ENCODE measurements around the gene RAB4B. TPM values are rescaled to one million over a fixed set of nuclear protein-coding genes. Genes with fewer than 3 reads are reported as not detected.
A peak's percentile ranks its signal among the peaks of the same experiment; 100 is the strongest.

Gene RAB4B
- total RNA-seq, 1 experiment from 2014 or later: 29.7 TPM

DNA sequence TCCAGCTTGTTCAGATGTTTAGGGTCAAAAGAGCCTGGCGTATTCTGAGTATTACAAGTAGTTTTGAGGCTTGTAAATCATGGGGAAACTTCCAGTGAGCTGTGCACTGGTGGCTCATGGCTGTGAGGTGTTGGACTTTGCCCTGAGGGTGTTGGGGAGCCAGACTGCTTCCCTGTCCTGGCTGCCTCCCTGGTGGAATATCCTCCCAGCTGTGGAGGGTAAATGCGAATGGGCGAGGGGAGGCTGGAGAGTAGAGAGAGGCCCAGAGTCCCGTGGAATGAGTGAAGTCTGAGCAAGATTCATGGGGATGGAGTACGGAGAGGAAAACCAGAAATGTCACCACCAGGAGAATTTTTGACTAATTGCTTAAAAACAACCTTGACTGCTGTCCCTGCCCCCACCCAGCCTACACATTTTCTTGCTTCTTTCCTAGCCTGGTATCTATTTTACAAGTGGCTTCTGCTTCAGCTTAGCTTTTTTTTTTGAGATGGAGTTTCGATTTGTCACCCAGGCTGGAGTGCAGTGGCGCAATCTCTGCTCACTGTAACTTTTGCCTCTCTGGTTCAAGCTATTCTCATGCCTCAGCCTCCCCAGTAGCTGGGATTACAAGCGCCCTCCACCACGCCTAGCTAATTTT lies 23.3 kb upstream of the RAB4B start:
- DNase-seq (ENCODE audit: low spot score): no peak
- ATAC-seq: no peak
- H3K27ac Mint-ChIP-seq: peak overlapping the region; percentile 76
- peaks cover 67% of the 10 kb centered on the region for H3K36me3 Mint-ChIP-seq
- H3K27me3 Mint-ChIP-seq (ENCODE audit: low read depth): no peaks in the 10 kb centered on the region
- no peaks in the 10 kb centered on the region for H3K9me3 Mint-ChIP-seq
- H3K4me1 Mint-ChIP-seq: peaks cover 34% of the 10 kb centered on the region
- TF ChIP-seq ZNF263 (CRISPR knock-in tag; IDR thresholded peaks at IDR 0.05; ENCODE audit: low read depth) (no peak), NFATC4 (CRISPR knock-in tag; IDR thresholded peaks at IDR 0.05) (no peak), GABPB1 (CRISPR knock-in tag; IDR thresholded peaks at IDR 0.05) (no peak)
- TF ChIP-seq, protein P1, sequence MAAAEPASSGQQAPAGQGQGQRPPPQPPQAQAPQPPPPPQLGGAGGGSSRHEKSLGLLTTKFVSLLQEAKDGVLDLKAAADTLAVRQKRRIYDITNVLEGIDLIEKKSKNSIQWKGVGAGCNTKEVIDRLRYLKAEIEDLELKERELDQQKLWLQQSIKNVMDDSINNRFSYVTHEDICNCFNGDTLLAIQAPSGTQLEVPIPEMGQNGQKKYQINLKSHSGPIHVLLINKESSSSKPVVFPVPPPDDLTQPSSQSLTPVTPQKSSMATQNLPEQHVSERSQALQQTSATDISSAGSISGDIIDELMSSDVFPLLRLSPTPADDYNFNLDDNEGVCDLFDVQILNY (CRISPR knock-in tag; IDR thresholded peaks at IDR 0.05): no peak
- TF ChIP-seq, protein P2, sequence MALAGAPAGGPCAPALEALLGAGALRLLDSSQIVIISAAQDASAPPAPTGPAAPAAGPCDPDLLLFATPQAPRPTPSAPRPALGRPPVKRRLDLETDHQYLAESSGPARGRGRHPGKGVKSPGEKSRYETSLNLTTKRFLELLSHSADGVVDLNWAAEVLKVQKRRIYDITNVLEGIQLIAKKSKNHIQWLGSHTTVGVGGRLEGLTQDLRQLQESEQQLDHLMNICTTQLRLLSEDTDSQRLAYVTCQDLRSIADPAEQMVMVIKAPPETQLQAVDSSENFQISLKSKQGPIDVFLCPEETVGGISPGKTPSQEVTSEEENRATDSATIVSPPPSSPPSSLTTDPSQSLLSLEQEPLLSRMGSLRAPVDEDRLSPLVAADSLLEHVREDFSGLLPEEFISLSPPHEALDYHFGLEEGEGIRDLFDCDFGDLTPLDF (CRISPR knock-in tag; IDR thresholded peaks at IDR 0.05): no peak
- TF ChIP-seq, protein P3, sequence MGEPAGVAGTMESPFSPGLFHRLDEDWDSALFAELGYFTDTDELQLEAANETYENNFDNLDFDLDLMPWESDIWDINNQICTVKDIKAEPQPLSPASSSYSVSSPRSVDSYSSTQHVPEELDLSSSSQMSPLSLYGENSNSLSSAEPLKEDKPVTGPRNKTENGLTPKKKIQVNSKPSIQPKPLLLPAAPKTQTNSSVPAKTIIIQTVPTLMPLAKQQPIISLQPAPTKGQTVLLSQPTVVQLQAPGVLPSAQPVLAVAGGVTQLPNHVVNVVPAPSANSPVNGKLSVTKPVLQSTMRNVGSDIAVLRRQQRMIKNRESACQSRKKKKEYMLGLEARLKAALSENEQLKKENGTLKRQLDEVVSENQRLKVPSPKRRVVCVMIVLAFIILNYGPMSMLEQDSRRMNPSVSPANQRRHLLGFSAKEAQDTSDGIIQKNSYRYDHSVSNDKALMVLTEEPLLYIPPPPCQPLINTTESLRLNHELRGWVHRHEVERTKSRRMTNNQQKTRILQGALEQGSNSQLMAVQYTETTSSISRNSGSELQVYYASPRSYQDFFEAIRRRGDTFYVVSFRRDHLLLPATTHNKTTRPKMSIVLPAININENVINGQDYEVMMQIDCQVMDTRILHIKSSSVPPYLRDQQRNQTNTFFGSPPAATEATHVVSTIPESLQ (CRISPR knock-in tag; IDR thresholded peaks at IDR 0.05): no peak
- TF ChIP-seq, protein P4, sequence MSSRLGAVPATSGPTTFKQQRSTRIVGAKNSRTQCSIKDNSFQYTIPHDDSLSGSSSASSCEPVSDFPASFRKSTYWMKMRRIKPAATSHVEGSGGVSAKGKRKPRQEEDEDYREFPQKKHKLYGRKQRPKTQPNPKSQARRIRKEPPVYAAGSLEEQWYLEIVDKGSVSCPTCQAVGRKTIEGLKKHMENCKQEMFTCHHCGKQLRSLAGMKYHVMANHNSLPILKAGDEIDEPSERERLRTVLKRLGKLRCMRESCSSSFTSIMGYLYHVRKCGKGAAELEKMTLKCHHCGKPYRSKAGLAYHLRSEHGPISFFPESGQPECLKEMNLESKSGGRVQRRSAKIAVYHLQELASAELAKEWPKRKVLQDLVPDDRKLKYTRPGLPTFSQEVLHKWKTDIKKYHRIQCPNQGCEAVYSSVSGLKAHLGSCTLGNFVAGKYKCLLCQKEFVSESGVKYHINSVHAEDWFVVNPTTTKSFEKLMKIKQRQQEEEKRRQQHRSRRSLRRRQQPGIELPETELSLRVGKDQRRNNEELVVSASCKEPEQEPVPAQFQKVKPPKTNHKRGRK (CRISPR knock-in tag; IDR thresholded peaks at IDR 0.05; ENCODE audit: borderline replicate concordance): no peak
- ChIA-PET POLR2A (interaction anchor here (0.5 to 1.0 kb wide), 3 partner anchors 19 to 169 kb away, joined by 3 to 6 read pairs (median 5); partner anchors contain the start of gene RAB4B), CTCF (interaction anchor here (1.2 to 1.8 kb wide), 4 partner anchors 10 to 64 kb away, joined by 4 to 8 read pairs (median 6); partner anchors contain the start of gene EGLN2)
- peak overlapping the region; percentile 48 for H3K4me3 Mint-ChIP-seq

DNA sequence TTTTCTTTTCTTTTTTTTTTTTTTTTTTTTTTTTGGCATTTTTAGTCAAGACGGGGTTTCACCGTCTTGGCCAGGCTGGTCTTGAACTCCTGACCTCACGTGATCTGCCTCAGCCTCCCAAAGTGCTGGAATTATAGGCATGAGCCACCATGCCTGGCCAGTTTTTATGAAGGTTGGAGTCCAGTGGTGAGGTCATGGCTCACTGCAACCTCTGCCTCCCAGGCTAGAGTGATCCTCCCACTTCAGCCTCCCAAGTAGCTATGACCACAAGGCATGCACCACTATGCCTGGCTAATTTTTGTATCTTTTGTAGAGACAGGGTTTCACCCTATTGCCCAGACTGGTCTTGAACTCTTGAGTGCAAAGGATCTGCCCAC lies 22.8 kb upstream of the RAB4B start:
- Mint-ChIP-seq H3K27me3 (ENCODE audit: low read depth) (no peaks in the 10 kb centered on the region), H3K4me3 (no peak overlapping the region), H3K27ac (no peak overlapping the region), H3K9me3 (no peaks in the 10 kb centered on the region), H3K4me1 (peaks cover 29% of the 10 kb centered on the region), H3K36me3 (peaks cover 71% of the 10 kb centered on the region)
- ChIA-PET POLR2A (interaction anchor here (0.5 to 1.0 kb wide), 2 partner anchors 18 to 23 kb away, joined by 3 to 5 read pairs; partner anchors contain the start of gene RAB4B), CTCF (interaction anchor here (1.2 to 1.8 kb wide), 5 partner anchors 11 to 63 kb away, joined by 4 to 8 read pairs (median 6); partner anchors contain the start of gene EGLN2)
- no peak for DNase-seq (ENCODE audit: low spot score)
- ATAC-seq: no peak
- TF ChIP-seq MYBL2 (CRISPR knock-in tag; IDR thresholded peaks at IDR 0.05): no peak
- TF ChIP-seq, protein P5, sequence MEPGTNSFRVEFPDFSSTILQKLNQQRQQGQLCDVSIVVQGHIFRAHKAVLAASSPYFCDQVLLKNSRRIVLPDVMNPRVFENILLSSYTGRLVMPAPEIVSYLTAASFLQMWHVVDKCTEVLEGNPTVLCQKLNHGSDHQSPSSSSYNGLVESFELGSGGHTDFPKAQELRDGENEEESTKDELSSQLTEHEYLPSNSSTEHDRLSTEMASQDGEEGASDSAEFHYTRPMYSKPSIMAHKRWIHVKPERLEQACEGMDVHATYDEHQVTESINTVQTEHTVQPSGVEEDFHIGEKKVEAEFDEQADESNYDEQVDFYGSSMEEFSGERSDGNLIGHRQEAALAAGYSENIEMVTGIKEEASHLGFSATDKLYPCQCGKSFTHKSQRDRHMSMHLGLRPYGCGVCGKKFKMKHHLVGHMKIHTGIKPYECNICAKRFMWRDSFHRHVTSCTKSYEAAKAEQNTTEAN (CRISPR knock-in tag; IDR thresholded peaks at IDR 0.05): no peak
- no peak for TF ChIP-seq ZNF263 (CRISPR knock-in tag; IDR thresholded peaks at IDR 0.05; ENCODE audit: low read depth)
- TF ChIP-seq, protein P4 (CRISPR knock-in tag; IDR thresholded peaks at IDR 0.05; ENCODE audit: borderline replicate concordance): no peak
- TF ChIP-seq, protein P6, sequence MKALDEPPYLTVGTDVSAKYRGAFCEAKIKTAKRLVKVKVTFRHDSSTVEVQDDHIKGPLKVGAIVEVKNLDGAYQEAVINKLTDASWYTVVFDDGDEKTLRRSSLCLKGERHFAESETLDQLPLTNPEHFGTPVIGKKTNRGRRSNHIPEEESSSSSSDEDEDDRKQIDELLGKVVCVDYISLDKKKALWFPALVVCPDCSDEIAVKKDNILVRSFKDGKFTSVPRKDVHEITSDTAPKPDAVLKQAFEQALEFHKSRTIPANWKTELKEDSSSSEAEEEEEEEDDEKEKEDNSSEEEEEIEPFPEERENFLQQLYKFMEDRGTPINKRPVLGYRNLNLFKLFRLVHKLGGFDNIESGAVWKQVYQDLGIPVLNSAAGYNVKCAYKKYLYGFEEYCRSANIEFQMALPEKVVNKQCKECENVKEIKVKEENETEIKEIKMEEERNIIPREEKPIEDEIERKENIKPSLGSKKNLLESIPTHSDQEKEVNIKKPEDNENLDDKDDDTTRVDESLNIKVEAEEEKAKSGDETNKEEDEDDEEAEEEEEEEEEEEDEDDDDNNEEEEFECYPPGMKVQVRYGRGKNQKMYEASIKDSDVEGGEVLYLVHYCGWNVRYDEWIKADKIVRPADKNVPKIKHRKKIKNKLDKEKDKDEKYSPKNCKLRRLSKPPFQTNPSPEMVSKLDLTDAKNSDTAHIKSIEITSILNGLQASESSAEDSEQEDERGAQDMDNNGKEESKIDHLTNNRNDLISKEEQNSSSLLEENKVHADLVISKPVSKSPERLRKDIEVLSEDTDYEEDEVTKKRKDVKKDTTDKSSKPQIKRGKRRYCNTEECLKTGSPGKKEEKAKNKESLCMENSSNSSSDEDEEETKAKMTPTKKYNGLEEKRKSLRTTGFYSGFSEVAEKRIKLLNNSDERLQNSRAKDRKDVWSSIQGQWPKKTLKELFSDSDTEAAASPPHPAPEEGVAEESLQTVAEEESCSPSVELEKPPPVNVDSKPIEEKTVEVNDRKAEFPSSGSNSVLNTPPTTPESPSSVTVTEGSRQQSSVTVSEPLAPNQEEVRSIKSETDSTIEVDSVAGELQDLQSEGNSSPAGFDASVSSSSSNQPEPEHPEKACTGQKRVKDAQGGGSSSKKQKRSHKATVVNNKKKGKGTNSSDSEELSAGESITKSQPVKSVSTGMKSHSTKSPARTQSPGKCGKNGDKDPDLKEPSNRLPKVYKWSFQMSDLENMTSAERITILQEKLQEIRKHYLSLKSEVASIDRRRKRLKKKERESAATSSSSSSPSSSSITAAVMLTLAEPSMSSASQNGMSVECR (CRISPR knock-in tag; IDR thresholded peaks at IDR 0.05; ENCODE audit: borderline replicate concordance): no peak
- no peak for TF ChIP-seq SMAD3 (CRISPR knock-in tag; IDR thresholded peaks at IDR 0.05; ENCODE audit: borderline replicate concordance)
- TF ChIP-seq, protein P7, sequence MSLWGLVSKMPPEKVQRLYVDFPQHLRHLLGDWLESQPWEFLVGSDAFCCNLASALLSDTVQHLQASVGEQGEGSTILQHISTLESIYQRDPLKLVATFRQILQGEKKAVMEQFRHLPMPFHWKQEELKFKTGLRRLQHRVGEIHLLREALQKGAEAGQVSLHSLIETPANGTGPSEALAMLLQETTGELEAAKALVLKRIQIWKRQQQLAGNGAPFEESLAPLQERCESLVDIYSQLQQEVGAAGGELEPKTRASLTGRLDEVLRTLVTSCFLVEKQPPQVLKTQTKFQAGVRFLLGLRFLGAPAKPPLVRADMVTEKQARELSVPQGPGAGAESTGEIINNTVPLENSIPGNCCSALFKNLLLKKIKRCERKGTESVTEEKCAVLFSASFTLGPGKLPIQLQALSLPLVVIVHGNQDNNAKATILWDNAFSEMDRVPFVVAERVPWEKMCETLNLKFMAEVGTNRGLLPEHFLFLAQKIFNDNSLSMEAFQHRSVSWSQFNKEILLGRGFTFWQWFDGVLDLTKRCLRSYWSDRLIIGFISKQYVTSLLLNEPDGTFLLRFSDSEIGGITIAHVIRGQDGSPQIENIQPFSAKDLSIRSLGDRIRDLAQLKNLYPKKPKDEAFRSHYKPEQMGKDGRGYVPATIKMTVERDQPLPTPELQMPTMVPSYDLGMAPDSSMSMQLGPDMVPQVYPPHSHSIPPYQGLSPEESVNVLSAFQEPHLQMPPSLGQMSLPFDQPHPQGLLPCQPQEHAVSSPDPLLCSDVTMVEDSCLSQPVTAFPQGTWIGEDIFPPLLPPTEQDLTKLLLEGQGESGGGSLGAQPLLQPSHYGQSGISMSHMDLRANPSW (CRISPR knock-in tag; conservative IDR thresholded peaks at IDR 0.05; ENCODE audit: low read depth): no peak
- TF ChIP-seq, protein P2 (CRISPR knock-in tag; IDR thresholded peaks at IDR 0.05): no peak
- no peak for TF ChIP-seq NFYB (CRISPR knock-in tag; conservative IDR thresholded peaks at IDR 0.05; ENCODE audit: low read depth)
- no peak for TF ChIP-seq PRRX2 (CRISPR knock-in tag; IDR thresholded peaks at IDR 0.05)
